Fibroblast of lung (primary cell): ENCODE data around the gene NPEPL1. TPM values are rescaled to one million over a fixed set of nuclear protein-coding genes. Genes with fewer than 3 reads are reported as not detected.

Experiments
- DNase-seq, 2 donors: peaks; one replicate each; pipeline versions ENCODE4 v3.0.0 to v3.0.0-alpha.2; 2010; ENCODE audit warnings: low read depth in 2 of 2
- H2AFZ ChIP-seq: 2 replicates; pipeline ENCODE4 v1.5.1; 2012; ENCODE audit warnings: low read length, control low read depth, inconsistent platforms
- H3K27ac ChIP-seq: 2 replicates; pipeline ENCODE4 v1.5.1; 2011; ENCODE audit warnings: low read length, control low read depth; ENCODE audit not compliant: insufficient read depth
- H3K27me3 ChIP-seq: 2 replicates; pipeline ENCODE4 v1.5.1; 2011; ENCODE audit warnings: mild to moderate bottlenecking, low read length; ENCODE audit not compliant: control insufficient read depth, insufficient read depth
- H3K36me3 ChIP-seq: 2 replicates; pipeline ENCODE4 v1.5.1; 2011; ENCODE audit warnings: low read length; ENCODE audit not compliant: control insufficient read depth, insufficient read depth
- H3K4me1 ChIP-seq: 2 replicates; pipeline ENCODE4 v1.5.1; 2011; ENCODE audit warnings: low read length; ENCODE audit not compliant: control insufficient read depth, insufficient read depth; ENCODE audit errors: extremely low read depth
- H3K4me2 ChIP-seq: 2 replicates; pipeline ENCODE4 v1.5.1; 2011; ENCODE audit warnings: low read length, control low read depth; ENCODE audit not compliant: insufficient read depth; ENCODE audit errors: extremely low read depth
- H3K4me3 ChIP-seq, 4 experiments: fragments of 200-600 bp in 1 of 4; sonication (generic) in 1 of 4; replicated peaks in 1 of 4; 2 replicates each; pipeline ENCODE4 v1.5.1; 2011 to 2016; ENCODE audit warnings: low read length in 4 of 4, low read depth in 3 of 4, mild to moderate bottlenecking in 3 of 4, control low read depth in 2 of 4, inconsistent platforms in 1 of 4, mixed read lengths in 1 of 4; ENCODE audit not compliant: insufficient read depth in 1 of 4; ENCODE audit errors: control extremely low read depth in 1 of 4
- H3K79me2 ChIP-seq: 2 replicates; pipeline ENCODE4 v1.5.1; 2012; ENCODE audit warnings: mild to moderate bottlenecking, low read length, inconsistent platforms; ENCODE audit not compliant: control insufficient read depth, insufficient read depth
- H3K9ac ChIP-seq: 2 replicates; pipeline ENCODE4 v1.5.1; 2011; ENCODE audit warnings: mild to moderate bottlenecking, low read length, control low read depth; ENCODE audit not compliant: insufficient read depth
- H3K9me3 ChIP-seq: 2 replicates; pipeline ENCODE4 v1.5.1; 2012; ENCODE audit warnings: low read depth, low read length; ENCODE audit not compliant: control insufficient read depth, insufficient read depth
- H4K20me1 ChIP-seq: 2 replicates; pipeline ENCODE4 v1.5.1; 2011; ENCODE audit warnings: low read length; ENCODE audit not compliant: control insufficient read depth, insufficient read depth; ENCODE audit errors: extremely low read depth
- CTCF ChIP-seq, 2 donors: IDR thresholded peaks in 1 of 2; conservative IDR thresholded peaks in 1 of 2; 1 replicate in 1 of 2; 2 replicates in 1 of 2; pipeline ENCODE4 v1.5.1; 2011 to 2012; ENCODE audit warnings: low read length in 2 of 2, control low read depth in 1 of 2, inconsistent platforms in 1 of 2, low read depth in 1 of 2, mild to moderate bottlenecking in 1 of 2
- EZH2 ChIP-seq: IDR thresholded peaks from 2 replicates; pipeline ENCODE4 v1.5.1; 2012; ENCODE audit warnings: low read length, control low read depth, mild to moderate bottlenecking; ENCODE audit errors: missing control alignments
- polyA plus RNA-seq, 2 donors: library from polyadenylated mRNA; depleted of rRNA in 1 of 2; stranded (reverse) in 1 of 2; unstranded in 1 of 2; fragments of >200 nt; gene quantifications; 2 replicates each; pipeline ENCODE4 v1.2.1, GENCODE V29; 2011 to 2012; ENCODE audit warnings: missing spikeins in 1 of 2
- total RNA-seq: library from RNA; depleted of rRNA; stranded (reverse); fragments of >200 nt; gene quantifications from 2 replicates; pipeline ENCODE4 v1.2.1, GENCODE V29; 2014

The NPEPL1 gene
- total and polyA plus RNA-seq, 2 donors (not counting 1 experiment from before 2014, with no cell fraction given): 2.9 to 24.6 TPM

GRCh38 chr20:58751979-58752378 is 59.4 kb downstream of the NPEPL1 start:
- H2AFZ ChIP-seq: no peak overlapping the region
- H3K27me3 ChIP-seq: peaks cover 10% of the 10 kb centered on the region
- H3K27ac ChIP-seq: no peak overlapping the region
- no peaks in the 10 kb centered on the region for H3K9me3 ChIP-seq
- no peak for TF ChIP-seq EZH2
- no peak for TF ChIP-seq CTCF (conservative IDR thresholded peaks at IDR 0.05 in 1 of 2, IDR thresholded peaks at IDR 0.05 in 1 of 2; ENCODE audit: low read depth in 1 of 2, low read length in 2 of 2)
- H3K4me3 ChIP-seq: no peak overlapping the region
- no peak for DNase-seq
- H3K4me2 ChIP-seq: no peak overlapping the region
- H4K20me1 ChIP-seq: peaks cover 1% of the 10 kb centered on the region
- no peak overlapping the region for H3K9ac ChIP-seq
- H3K36me3 ChIP-seq: no peaks in the 10 kb centered on the region
- H3K79me2 ChIP-seq: no peaks in the 10 kb centered on the region
- no peaks in the 10 kb centered on the region for H3K4me1 ChIP-seq

- no peaks in the 10 kb centered on the region for H3K9me3 ChIP-seq
- no peaks in the 10 kb centered on the region for H3K79me2 ChIP-seq
- TF ChIP-seq CTCF (conservative IDR thresholded peaks at IDR 0.05 in 1 of 2, IDR thresholded peaks at IDR 0.05 in 1 of 2; ENCODE audit: low read depth in 1 of 2, low read length in 2 of 2) (no peak), EZH2 (no peak)
- H3K4me2 ChIP-seq: no peak overlapping the region
- H3K36me3 ChIP-seq: no peaks in the 10 kb centered on the region
- DNase-seq: no peak
- peaks cover 1% of the 10 kb centered on the region for H4K20me1 ChIP-seq
- H3K9ac ChIP-seq: no peak overlapping the region
- H3K4me3 ChIP-seq: no peak overlapping the region
- H3K27ac ChIP-seq: no peak overlapping the region
- peaks cover 8% of the 10 kb centered on the region for H3K27me3 ChIP-seq
- no peak overlapping the region for H2AFZ ChIP-seq
- H3K4me1 ChIP-seq: no peaks in the 10 kb centered on the region
Observed at GRCh38 chr20:58752565-58752964, 60.0 kb downstream of the NPEPL1 start.

- Histone ChIP-seq H3K4me2 (no peak overlapping the region), H3K27ac (no peak overlapping the region), H3K36me3 (no peaks in the 10 kb centered on the region), H3K9me3 (no peaks in the 10 kb centered on the region), H3K9ac (no peak overlapping the region), H3K79me2 (no peaks in the 10 kb centered on the region), H3K4me1 (no peaks in the 10 kb centered on the region), H3K4me3 (no peak overlapping the region), H2AFZ (no peak overlapping the region), H4K20me1 (peaks cover 1% of the 10 kb centered on the region), H3K27me3 (peaks cover 8% of the 10 kb centered on the region)
- TF ChIP-seq CTCF (conservative IDR thresholded peaks at IDR 0.05 in 1 of 2, IDR thresholded peaks at IDR 0.05 in 1 of 2; ENCODE audit: low read depth in 1 of 2, low read length in 2 of 2) (no peak), EZH2 (no peak)
- DNase-seq: no peak
Observed at GRCh38 chr20:58753267-58753921, 60.8 kb downstream of the NPEPL1 start.
